Activated naive CD8-positive, alpha-beta T cell treated with anti-CD3 and anti-CD28 coated beads for 36 hours (primary cell): Measurements from ENCODE around the gene ADCYAP1R1. TPM values are rescaled to one million over a fixed set of nuclear protein-coding genes. Genes with fewer than 3 reads are reported as not detected.

Experiments used
- DNase-seq: peaks from one replicate; pipeline ENCODE4 v3.0.0; 2021
- H3K27ac Mint-ChIP-seq: one replicate; pipeline ENCODE4 v1.8.0; 2022; ENCODE audit warnings: mild to moderate bottlenecking, moderate library complexity, mixed read lengths
- H3K27me3 Mint-ChIP-seq: one replicate; pipeline ENCODE4 v1.8.0; 2022; ENCODE audit warnings: mild to moderate bottlenecking, mixed read lengths
- H3K36me3 Mint-ChIP-seq: one replicate; pipeline ENCODE4 v1.8.0; 2021; ENCODE audit warnings: mild to moderate bottlenecking, mixed read lengths
- H3K4me1 Mint-ChIP-seq: one replicate; pipeline ENCODE4 v1.8.0; 2021; ENCODE audit warnings: mixed read lengths
- H3K4me3 Mint-ChIP-seq: one replicate; pipeline ENCODE4 v1.8.0; 2022; ENCODE audit warnings: mild to moderate bottlenecking, moderate library complexity, mixed read lengths
- H3K9me3 Mint-ChIP-seq: one replicate; pipeline ENCODE4 v1.8.0; 2022; ENCODE audit warnings: mixed read lengths
- total RNA-seq, 2 experiments: library from RNA; stranded (reverse); gene quantifications; one replicate each; pipeline ENCODE4 v1.2.3, GENCODE V29; 2021

ADCYAP1R1 gene
- total RNA-seq, 2 experiments from 2014 or later: not detected

DNA sequence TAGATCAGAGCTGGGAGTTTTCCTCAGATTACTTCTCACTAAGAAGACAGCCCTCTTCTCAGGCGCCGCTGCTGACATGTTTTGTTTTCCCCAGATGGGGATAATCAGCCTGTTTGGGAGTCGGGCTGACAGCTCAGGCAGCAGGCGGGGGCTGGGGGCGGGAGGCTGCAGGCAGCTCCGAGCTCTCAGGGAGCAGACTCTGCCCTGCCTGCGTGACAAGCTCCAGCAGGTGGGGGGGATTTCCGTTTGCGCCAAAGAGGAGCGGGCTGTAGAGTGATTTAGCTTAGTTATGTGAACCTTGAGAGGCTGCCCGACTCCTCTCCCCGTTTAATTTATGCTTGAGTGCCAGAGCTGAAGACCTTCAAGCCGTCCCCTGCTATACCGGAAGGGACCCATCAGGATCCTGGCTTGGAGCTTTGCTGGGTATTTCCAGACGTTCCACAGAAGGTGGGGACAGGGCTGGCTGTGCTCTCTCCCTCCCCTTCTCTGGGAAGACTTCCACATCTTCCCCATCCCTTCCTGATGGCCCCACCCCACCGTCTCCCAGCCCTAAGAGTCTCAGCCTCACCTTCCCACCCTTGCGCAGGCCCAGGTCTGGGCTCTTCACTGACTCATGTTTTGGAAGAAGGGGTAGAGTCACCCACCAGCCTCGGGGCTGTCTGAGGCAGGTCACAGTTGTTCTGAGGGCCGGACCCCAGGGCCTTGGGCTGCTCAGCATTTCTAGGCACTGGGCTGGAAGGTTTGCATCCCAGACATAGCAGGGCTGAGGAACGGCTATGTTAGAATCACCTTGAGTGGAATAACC, 24.7 kb upstream of the ADCYAP1R1 start:
- H3K4me1 Mint-ChIP-seq: peaks cover 27% of the 10 kb centered on the region
- peak; percentile 22 for DNase-seq
- no peak overlapping the region for H3K27ac Mint-ChIP-seq
- H3K4me3 Mint-ChIP-seq: no peak overlapping the region
- H3K36me3 Mint-ChIP-seq: peaks cover 2% of the 10 kb centered on the region
- peaks cover 14% of the 10 kb centered on the region for H3K9me3 Mint-ChIP-seq
- peaks cover 5% of the 10 kb centered on the region for H3K27me3 Mint-ChIP-seq

DNA sequence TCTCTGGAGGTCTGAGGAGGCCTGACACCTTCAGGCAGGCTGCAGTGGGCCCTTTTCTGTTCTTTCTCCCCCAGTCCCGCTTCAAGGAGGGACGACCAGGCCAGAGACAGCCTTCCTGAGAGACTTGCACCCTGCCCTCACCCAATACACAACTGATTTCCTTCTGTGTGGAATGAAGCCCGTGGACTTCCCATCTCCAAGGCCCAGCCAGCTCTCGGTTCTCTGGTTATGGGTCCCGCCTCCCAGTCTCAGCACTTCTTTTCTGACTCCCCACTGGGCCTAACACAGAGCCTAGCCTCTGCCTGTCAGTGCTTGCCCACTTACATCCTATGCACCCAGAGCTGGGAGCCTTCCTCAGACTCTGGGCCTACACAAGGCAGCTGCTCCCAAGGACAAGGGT, 24.1 kb upstream of the ADCYAP1R1 start:
- peaks cover 14% of the 10 kb centered on the region for H3K9me3 Mint-ChIP-seq

DNA sequence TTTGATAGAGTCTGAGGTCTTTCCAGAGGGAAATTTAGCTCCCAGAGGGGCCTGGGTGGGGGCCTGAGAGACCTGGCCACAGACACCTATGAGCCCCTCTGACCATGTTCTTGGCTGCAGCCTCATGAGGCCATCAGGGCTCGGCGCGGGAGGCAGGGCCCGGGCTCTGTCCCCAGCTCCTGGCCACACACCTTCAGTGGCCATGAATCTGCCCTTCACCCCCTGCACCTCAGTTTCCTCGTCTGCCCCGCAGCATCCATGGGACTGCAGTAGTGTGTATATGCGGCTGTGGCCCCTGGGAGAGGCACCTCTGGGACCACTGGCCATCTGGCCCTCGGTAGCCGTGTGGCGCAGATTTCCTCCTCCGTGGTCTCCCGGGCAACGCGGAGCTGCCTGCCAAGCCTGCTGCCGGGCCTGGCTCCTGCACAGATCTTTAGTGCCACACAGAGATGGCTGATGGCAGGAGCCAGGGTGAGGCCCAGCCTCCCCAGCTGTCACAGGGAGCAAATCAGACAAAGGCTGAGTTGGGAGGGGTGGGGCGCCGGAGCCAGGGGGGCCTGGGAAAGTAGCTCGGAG, 23.6 kb upstream of the ADCYAP1R1 start:
- H3K9me3 Mint-ChIP-seq: peaks cover 14% of the 10 kb centered on the region
- H3K4me1 Mint-ChIP-seq: peaks cover 23% of the 10 kb centered on the region
- no peak overlapping the region for H3K4me3 Mint-ChIP-seq
- DNase-seq: no peak
- no peak overlapping the region for H3K27ac Mint-ChIP-seq
- peaks cover 2% of the 10 kb centered on the region for H3K36me3 Mint-ChIP-seq
- peaks cover 5% of the 10 kb centered on the region for H3K27me3 Mint-ChIP-seq

More for the DNA sequence above, 24.1 kb upstream of the ADCYAP1R1 start:
- peaks cover 27% of the 10 kb centered on the region for H3K4me1 Mint-ChIP-seq
- H3K36me3 Mint-ChIP-seq: peaks cover 2% of the 10 kb centered on the region
- no peak for DNase-seq
- no peak overlapping the region for H3K4me3 Mint-ChIP-seq
- H3K27me3 Mint-ChIP-seq: peaks cover 5% of the 10 kb centered on the region
- no peak overlapping the region for H3K27ac Mint-ChIP-seq

DNA sequence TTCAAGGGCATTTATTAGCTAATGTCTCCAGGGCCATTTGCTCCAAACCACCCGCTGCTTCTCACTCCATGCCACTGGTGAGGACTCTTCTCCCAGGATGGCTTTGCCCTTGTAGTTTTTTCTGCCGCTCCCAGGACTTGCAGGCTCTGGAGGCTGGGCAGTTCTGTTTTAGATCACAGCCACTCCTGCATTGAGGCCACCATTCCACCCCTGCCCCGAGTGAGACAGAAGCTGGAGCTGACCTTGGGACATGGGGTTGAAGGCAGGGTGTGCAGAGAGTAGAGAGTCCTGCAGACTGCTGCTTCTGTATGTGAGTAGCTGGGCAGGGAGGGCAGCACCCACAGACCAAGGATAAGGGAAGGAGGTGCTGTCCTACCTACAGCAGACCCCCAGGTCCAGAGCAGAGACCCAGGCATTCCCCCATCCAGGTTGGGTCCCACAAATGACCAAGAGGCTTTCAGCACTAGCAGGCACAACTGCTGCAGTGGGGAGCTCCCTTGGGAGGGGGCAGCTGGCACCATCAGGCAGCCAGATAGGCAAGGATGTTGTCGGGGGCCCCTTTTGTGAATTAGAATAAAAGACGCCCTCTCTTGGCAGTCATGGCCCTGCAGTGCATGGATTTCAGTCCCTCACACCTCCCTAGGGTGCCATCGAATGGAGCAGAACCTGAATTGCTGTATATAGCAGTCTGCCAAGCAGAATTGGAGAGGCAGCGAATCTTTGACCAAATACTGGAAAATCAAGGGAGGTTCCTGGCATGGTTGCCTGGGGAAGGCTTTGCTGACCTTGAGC, 22.7 kb upstream of the ADCYAP1R1 start:
- peaks cover 5% of the 10 kb centered on the region for H3K27me3 Mint-ChIP-seq
- peaks cover 15% of the 10 kb centered on the region for H3K4me1 Mint-ChIP-seq
- H3K27ac Mint-ChIP-seq: no peak overlapping the region
- no peak overlapping the region for H3K4me3 Mint-ChIP-seq
- H3K9me3 Mint-ChIP-seq: peaks cover 6% of the 10 kb centered on the region
- peaks cover 2% of the 10 kb centered on the region for H3K36me3 Mint-ChIP-seq
- DNase-seq: no peak

DNA sequence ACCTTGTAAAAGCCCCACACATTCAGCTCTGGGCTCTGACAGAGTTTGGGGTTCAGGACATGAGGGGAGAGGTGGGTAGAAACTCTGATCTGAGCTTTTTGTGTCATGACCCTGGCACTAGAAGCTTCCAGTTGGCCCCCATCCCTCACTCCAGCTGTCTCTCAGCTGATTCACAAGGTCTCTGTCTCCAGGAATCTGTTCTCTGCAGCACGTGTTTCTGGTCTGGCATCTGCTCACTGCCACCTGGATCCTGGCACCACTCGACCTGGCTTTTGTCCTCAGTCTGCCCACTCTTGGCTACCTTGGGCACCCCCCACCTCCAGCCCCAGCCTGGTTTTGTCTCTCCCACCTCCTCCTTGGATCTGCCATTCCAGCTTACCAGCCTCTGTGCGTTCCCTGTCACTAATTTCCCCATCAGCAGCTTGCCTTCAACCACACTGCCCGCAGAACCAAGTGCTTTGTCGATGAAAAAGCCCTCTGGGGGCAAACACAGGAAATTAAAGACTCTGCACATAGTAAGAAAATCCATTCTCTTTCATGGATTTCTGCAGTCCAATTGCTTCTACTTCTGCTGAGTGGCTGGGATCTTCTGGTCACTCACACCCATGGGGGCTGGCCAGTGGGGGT, 18.3 kb upstream of the ADCYAP1R1 start:
- no peak overlapping the region for H3K27ac Mint-ChIP-seq
- DNase-seq: no peak
- no peak overlapping the region for H3K4me3 Mint-ChIP-seq
- peaks cover 12% of the 10 kb centered on the region for H3K27me3 Mint-ChIP-seq
- no peaks in the 10 kb centered on the region for H3K36me3 Mint-ChIP-seq
- no peaks in the 10 kb centered on the region for H3K9me3 Mint-ChIP-seq
- no peaks in the 10 kb centered on the region for H3K4me1 Mint-ChIP-seq

DNA sequence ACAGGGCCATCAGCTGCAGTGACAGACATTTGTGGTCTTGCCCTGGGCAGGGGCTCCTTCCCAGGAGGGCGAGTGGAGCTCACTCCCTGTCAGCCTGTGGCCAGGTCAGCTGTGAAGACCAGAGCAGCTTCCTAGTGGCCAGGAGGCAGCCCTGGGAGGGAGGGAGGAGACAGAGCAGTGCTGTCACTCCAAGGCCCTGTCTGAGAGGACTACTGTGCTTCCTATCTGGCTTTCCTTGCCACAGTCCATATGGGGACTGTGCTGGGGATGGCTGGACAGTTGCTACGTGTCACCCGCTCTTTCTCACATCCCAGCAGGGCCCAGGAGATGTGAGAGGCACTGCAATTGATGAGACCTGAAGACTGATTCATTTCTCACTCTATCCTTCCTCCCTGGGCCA, 15.2 kb upstream of the ADCYAP1R1 start:
- H3K4me3 Mint-ChIP-seq: no peak overlapping the region
- H3K27ac Mint-ChIP-seq: no peak overlapping the region
- no peak for DNase-seq
- peaks cover 10% of the 10 kb centered on the region for H3K27me3 Mint-ChIP-seq
- H3K4me1 Mint-ChIP-seq: no peaks in the 10 kb centered on the region
- H3K9me3 Mint-ChIP-seq: no peaks in the 10 kb centered on the region
- H3K36me3 Mint-ChIP-seq: no peaks in the 10 kb centered on the region

DNA sequence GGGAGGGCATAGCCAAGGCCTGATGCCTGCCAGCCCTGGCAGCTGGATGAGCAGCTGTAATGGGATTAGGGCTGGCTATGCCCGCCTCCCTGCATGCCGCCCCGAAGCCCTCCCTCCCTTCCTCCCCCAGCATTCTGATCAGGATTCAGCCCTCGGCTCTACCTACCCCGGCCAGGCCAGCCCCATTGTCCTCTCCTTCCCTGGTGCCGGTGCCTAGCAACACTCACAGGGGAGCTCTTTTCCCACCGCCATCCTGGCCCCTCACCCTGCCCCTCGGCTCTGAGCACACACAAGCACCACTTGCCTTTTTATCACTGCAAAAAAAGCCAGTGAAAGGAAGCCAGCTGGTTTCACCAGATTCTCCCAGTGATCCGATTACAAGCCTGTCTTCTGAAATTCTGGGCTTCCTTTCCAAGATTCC, 9.0 kb upstream of the ADCYAP1R1 start:
- Mint-ChIP-seq H3K4me1 (no peaks in the 10 kb centered on the region), H3K27ac (no peak overlapping the region), H3K36me3 (no peaks in the 10 kb centered on the region), H3K27me3 (peaks cover 24% of the 10 kb centered on the region), H3K9me3 (no peaks in the 10 kb centered on the region), H3K4me3 (no peak overlapping the region)
- DNase-seq: no peak

DNA sequence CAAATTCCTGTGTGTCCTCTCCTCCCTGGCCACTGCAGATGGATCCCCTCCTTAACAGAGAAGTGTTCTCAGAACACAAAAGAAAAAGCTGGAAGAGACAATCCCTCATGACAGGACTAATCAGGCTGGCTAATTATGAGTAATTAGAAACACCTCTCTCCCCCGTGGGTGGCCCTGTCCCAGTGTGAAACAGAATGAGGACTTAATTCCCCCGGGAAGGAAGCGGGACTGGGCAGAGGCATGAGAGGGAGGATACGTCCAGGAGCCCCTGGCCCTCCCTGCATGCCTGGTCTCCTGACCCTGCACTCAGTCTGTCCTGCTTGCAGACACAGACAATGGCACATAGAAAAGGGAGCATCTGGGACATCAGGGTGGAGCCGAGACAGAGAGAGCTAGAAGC, 7.6 kb upstream of the ADCYAP1R1 start:
- Mint-ChIP-seq H3K27ac (no peak overlapping the region), H3K27me3 (peaks cover 22% of the 10 kb centered on the region), H3K4me3 (no peak overlapping the region), H3K9me3 (no peaks in the 10 kb centered on the region), H3K36me3 (no peaks in the 10 kb centered on the region), H3K4me1 (no peaks in the 10 kb centered on the region)
- DNase-seq: no peak

DNA sequence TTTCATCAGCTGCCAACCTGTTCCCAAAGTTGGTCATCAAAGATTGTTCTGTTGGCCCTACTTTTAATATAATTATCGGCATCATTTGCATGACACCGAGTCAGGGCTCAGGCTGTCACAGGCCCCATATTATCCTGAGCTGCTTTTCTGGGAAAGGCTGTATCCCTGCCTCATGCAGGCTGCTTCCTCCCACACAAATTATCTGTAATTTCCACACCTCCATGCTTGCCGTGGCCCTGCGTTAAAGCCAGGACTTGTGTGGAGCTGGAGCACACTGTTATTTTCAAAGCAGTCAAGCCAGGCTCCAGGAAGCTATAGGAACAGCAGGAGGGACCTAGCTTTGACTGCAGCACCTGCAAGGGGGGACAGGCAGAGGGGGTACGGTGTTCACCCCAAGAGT, 5.4 kb upstream of the ADCYAP1R1 start:
- Mint-ChIP-seq H3K4me1 (peaks cover 1% of the 10 kb centered on the region), H3K9me3 (no peaks in the 10 kb centered on the region), H3K27ac (no peak overlapping the region), H3K4me3 (no peak overlapping the region), H3K27me3 (peaks cover 37% of the 10 kb centered on the region), H3K36me3 (no peaks in the 10 kb centered on the region)
- no peak for DNase-seq

DNA sequence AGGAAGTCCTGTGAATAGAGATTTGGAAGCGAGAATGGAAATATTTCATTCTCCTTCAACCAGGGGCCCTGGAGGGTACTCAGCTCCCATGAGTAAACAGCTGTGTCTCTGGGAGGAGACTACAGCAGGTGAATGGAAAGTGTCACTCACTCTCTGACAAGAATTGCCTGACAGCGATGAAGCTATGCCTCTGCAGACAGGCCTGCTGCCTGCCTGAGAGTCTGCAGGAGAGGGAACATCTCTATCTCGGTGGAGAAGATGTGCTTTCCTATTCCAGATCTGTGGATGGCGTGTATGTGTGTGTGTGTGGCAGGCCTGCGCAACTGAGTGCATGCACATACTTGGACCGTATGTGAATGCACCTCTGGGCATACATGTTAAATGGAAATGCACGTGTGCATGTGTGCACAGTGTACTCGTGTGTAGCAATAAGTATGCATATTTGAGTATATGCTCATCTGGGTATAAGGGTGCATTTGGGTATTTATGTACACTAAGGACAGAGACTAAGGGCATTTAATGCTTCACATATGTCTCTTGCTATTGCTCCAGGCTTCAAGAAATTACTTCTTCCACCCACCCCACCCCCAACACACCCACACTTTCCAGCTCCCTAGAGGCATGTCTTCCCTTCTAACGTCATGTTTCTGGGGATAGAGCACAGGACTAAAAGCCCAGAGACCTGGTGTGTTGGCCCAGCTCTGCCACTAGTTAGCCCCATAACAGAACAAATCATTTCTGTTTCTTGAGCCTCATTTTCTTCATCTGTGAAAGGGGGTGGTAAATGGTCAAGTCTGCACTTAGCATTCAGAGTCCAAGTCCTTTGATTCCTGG, 4.6 kb upstream of the ADCYAP1R1 start:
- Mint-ChIP-seq H3K36me3 (no peaks in the 10 kb centered on the region), H3K9me3 (no peaks in the 10 kb centered on the region), H3K4me3 (no peak overlapping the region), H3K4me1 (peaks cover 2% of the 10 kb centered on the region), H3K27ac (no peak overlapping the region), H3K27me3 (peaks cover 32% of the 10 kb centered on the region)
- no peak for DNase-seq

DNA sequence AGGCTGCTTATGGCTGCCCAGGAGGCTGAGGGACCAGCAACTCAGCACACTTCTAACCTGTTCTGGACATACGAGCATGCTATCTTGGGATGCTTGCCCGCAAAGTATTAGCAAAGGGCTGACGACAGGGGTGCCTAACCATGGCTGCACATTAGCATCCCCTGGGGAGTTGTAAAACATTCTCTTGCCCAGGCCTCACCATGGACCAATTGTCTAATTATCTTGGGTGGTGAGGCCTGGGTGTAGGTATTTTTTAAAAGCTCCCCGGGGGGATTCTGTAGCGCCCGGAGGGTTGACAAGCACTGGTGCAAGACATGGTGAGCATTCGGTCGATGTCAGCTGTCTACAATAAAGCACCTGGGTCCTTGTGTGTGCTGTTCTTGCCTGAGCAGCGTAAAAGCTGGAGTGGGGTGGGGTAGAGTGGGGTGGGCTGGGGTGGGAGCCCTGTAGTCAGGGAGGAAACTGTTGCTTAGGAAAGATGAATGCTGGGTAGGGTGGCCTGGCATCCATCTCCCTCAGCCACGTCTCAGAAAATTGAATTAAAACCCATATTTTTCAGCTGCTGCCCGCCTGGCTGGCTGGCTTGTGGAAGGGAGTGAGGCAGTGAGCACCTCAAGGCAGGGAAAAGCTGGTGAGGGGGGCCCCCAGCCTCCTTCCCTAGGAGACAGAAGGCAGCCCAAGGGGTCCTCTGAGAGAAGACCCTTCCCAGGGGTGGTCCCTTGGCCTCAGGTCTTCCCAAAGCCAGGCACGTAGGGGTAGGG, 2.9 kb upstream of the ADCYAP1R1 start:
- Mint-ChIP-seq H3K4me3 (no peak overlapping the region), H3K9me3 (no peaks in the 10 kb centered on the region), H3K27ac (no peak overlapping the region), H3K36me3 (no peaks in the 10 kb centered on the region), H3K4me1 (peaks cover 2% of the 10 kb centered on the region), H3K27me3 (peaks cover 36% of the 10 kb centered on the region)
- no peak for DNase-seq

DNA sequence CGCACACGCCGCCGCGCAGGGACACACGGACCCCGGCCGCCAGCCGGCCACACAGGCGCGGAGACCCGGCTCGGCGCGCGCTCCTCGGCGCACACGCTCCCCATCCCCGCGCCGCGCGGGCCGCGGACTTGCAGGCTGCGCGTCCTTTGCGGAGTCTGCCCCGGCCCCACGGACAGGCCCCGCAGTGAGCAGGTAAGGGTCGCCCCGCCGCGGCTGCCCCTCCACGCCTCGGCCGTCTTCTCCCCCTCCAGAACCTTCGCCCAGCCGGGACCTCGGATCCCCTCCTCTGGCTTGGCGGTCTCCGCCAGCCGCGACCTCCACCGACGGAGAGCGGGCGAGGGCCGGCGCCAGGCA, 356 bp downstream of the ADCYAP1R1 start:
- Mint-ChIP-seq H3K27ac (no peak overlapping the region), H3K9me3 (no peaks in the 10 kb centered on the region), H3K4me3 (no peak overlapping the region), H3K36me3 (no peaks in the 10 kb centered on the region), H3K27me3 (peaks cover 44% of the 10 kb centered on the region), H3K4me1 (peaks cover 2% of the 10 kb centered on the region)
- no peak for DNase-seq

DNA sequence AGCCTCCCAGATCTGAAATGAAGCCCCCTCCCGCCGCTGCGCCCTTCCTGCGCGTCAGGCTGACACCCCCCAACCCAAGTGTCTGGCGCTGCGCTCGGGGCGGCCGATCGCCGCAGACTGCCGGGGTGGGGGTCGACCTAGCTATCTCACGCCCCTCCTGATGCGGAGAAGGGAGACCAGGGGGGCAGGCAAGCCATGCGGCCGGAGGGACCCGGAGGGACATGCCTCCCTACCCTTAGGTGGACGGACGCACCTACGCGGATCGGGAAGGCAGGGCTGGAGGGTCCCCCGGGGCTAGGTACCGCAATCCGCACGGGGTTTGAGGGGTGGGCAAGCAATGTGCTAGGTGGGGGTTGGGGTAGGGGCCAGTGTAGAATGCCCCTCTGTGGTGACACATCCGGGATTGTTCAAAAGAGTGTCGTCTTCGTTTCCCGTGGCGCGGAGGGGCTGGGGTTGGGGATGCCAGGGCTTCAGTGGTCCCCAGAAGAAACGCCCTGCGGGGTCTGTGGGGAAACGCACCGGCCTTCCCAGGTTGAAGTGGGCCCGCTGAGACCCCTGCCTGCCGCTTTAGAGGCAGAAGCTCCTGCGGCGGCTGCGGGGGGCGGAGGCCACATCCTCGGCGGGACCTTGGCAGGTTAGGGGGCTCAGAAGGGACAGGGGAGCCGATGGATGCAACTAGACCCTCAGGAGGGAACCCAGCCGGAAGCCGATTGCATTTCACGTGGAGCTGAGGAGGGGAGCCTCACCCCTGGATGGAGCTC, 913 bp downstream of the ADCYAP1R1 start:
- H3K27ac Mint-ChIP-seq: no peak overlapping the region
- no peak overlapping the region for H3K4me3 Mint-ChIP-seq
- no peaks in the 10 kb centered on the region for H3K9me3 Mint-ChIP-seq
- H3K36me3 Mint-ChIP-seq: no peaks in the 10 kb centered on the region
- H3K4me1 Mint-ChIP-seq: peaks cover 2% of the 10 kb centered on the region
- DNase-seq: no peak
- H3K27me3 Mint-ChIP-seq: peaks cover 44% of the 10 kb centered on the region
